NCI-H1092 treated with DMSO at 0.1 percent for 48 hours (cell line): ENCODE measurements around the gene RAPSN.

Source experiments
- DNase-seq: peaks from one replicate; lab custom pipeline; 2025; lab: John Stamatoyannopoulos, UW

RAPSN gene

DNA sequence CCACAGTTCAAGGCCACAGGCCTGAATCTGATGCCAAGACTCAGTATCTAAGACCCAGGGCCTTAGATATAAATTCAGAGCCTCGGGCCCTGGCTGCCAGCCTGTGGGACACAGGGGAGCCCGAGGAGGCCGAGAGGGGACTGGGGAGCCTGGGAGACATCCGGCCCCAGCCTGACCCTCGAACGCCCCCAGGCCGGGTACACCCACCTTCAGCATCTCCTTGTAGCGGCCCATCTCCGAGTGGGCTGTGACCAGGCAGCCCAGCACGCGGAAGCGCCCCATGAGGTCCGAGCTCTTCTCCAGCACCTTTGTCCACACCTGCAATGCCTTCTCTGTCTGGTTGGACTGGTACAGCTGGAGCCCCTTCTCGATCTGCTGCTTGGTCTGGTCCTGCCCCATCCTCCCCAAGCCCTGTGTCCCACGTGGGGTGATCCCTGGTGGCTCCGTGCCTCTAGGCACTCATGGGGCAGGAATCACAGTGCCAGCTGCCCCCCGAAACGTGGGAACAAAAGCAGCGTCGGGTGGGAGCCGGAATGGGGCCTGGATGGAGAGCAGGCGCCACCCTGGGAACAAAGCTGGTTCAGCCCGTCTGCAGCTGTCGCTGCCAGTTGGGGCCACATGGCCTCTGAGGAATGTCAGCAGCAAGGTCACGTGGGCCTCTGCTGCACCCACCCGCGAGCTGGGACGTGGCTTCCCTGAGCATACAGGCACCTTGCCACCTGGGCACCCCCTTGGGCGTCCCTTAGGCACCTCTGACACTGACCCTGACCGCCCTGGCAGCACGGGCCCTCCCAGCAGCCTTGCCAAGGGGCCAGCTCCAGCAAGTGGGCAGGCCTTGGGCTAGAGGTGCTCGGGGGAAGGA lies at the start of gene RAPSN:
RAPSN (minus strand) TSS at position 571 of the 862 bp plus-strand sequence; CDS start at position 399, 172 bp downstream.
- no peak for DNase-seq

DNA sequence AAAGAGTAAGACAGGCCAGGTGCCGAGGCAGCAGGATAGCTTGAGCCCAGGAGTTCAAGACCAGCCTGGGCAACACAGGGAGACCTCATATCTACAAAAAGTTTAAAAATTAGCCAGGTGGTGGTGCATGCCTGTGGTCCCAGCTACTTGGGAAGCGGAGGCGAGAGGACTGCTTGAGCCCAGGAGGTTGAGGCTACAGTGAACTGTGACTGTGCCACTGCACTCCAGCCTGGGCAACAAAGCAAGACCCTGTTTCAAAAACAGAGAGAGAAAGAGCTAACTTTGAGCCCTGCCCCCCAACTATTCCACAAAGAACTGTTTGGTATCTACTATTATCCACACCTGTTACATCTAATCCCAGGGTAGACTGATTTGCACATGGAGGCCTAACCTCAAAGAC lies 49.2 kb upstream of the RAPSN start:
- DNase-seq: no peak

DNA sequence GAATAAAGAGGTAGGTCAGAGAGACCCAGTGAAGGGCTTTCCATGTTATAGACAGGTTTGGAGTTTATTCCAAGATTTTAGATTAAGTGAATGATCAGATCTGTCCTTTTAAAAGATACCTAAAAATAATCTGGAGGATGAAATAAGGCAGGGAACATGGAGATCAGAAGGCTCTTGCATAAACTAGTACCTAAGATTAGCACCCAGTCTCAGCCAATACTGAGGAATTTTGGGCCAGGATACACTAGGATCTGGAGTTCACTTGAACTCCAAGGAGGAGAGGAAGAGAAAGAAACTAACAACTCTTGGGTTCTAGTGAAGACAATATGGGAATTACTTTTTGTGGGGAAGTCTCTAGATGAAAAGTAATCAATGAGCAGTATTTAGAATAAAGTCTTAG lies 47.9 kb upstream of the RAPSN start:
- no peak for DNase-seq

DNA sequence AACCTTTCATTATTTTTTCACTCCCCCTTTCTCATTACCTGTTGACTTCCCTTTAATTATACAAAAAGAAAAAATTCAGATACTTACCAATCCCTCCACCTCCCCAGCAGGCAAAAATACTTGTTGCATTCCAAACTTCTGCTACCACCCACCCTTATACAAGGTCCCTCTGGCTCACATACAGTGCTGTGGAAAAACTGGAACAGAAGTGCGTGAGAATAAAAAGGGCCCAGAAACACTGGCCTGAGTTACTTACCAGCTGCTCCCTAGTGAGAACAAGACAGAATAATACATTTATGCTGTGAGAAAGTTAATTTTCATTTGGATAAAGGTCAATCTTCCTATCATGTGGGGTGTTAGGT lies 46.9 kb upstream of the RAPSN start:
- DNase-seq: no peak

DNA sequence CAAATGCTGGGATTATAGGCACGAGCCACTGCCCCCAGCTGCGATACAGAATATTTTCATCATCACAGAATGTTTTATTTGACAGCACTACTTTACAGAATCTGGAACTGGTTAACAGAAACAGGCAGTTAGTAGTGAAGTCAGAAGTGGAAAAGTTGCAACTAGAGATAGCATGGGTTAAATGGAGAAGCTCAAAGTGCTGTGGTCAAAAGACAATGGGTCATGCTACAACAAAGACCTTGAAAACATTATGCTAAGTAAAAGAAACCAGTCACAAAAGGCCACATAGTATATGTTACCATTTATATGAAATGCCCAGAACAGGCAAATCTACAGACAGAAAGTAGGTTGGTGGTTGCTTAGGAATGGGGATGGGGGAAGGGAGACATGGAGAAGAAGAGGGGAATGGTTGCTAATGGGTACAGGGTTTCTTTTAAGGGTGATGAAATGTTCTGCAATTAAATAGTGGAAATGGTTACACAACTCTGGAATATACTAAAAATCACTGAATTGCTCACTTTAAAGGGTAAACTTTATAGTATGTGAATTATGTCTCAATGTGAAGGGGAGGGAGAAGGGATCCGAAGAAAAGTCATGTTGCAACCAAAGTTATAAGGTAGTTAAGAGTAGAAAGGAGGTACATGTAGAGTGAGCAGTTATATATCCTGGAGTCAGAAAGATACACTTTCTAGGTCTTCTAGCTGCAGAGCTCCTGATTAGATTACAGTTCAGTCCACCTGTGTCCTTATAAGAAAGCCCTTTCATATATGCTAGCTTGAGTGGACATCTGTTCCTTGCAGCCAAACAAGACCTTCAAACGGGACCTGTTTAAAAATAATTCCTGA lies 46.3 kb upstream of the RAPSN start:
- no peak for DNase-seq

DNA sequence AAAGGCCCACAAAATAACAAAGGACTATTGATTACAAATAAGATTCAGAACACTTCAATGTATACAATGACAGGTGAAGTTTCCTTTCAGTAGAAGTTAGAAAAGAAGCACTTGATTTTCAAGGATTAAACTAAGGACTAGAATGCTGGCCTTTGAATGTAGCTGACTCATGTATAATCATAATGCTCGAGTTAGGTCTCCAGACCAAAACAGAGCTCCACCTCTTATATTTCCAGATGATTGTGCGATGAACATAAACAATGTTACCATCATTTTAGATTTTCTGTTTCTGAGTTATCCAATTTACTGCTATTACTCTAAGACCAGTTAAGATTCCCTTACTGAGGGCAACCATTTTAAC lies 40.4 kb upstream of the RAPSN start:
- no peak for DNase-seq

DNA sequence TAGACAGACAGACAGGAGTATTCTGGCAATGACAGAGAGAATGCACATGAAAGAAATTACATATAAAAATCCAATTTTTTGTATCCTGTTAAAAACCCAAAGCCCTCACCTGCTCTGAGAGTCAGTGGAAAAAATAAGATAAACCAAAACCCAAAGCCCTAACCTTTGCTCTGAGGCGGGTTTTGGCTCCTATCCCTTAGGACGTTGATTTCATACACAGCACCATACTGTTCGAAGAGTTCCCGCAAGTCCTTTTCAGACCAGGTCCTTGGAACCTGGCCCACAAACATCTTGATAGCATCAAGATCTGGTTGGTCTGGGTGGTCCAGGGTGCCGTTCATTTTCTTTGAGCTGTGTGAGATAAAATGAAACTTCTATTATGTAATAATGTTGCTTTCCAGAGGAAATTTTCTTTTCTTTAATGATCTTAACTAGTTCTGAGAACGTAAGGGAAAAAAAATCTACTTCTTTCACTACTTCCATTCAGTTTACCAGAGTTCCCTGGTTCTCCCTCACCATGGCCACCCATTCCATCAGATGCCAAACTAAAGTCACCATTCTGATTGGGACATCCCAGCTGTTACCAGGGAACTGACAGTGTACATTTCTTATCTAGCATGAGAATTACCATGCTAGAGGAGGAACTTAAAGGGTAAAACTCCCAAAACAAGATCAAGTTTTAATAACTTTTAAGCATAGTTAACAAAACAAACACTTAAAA lies 39.9 kb upstream of the RAPSN start:
- no peak for DNase-seq

DNA sequence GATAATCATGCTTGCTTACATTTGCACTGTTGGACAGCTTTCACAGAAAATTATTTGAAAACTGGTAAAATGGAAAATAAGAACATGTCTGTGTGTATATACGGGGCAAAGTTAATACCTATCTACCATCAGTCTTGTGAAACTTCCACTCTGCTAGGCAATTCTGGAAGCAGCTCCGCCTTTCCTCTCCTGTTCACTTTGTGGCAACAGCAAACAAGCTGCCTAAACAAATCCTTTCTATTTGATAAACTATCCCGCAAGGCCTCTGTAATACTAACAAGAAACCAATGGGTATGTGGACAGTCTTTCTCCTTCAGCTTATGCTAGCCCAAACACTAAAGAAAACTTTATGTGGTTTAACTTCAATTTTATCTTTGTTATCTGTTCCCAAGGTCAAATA lies 39.2 kb upstream of the RAPSN start:
- no peak for DNase-seq

DNA sequence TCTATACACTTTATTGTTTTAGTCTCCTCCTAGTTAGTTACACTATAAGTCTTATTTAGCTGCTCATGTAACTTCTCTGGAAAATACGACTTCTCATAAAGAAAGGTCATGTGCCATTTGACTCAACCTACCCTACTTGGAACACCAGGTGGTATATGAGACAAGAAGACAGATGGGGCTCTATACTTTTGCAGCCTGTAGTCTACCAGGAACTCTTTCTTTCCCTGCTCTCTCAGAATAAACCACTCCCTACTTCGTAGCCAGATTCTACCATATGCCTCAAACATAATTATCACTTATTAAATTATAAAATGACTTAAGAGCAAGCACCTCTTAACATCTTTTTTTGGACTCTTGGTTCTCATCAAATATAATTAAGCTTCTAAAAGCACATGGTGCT lies 38.5 kb upstream of the RAPSN start:
- DNase-seq: no peak

DNA sequence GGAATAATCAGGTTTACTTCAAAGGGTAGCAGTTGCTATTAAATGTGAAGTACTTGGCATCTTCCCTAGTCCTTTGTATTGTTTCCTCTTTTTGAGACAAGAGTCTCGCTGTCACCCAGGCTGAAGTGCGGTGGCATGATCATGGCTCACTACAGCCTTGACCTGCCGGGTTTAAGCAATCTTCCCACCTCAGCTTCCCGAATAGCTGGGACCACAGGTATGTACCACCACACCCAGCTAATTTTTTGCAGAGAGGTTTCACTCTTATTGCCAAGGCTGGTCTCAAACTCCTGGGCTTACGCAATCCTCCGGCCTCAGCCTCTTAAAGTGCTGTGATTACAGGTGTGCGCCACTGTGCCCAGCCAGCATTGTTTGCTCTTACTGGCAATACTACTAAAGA lies 36.2 kb upstream of the RAPSN start:
- no peak for DNase-seq

DNA sequence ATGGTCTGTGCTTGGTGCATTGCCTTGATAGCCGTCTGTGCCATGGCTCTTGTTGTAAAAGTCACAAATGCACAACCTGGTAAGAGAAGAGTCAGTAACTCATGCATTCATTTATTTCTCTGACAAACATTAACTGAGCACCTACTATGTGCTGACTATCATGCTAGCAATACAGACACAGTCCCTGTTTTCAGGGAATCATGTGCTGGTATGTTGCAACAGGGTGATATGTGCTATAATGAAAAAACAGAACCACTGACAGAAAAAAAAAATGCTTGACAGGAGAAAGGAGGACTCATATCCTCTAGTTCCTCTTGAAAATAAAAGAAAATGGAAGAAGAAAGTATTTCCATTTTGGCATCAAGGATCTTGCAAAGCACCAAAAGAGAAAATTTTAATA lies 34.5 kb upstream of the RAPSN start:
- no peak for DNase-seq

DNA sequence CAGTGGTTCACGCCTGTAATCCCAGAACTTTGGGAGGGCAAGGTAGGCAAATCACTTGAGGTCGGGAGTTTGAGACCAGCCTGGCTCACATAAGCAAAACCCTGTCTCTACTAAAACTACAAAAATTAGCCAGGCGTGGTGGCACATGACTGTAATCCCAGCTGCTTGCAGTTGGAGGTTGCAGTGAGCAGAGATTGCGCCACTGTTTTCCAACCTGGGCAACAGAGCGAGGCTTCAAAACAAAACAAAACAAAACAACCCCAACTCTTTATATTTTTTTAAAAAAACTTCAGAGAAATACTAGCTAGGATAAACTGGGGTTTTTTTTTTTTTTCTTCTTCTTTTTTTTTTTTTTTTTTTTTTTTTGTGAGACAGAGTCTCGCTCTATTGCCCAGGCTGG lies 31.8 kb upstream of the RAPSN start:
- DNase-seq: no peak

DNA sequence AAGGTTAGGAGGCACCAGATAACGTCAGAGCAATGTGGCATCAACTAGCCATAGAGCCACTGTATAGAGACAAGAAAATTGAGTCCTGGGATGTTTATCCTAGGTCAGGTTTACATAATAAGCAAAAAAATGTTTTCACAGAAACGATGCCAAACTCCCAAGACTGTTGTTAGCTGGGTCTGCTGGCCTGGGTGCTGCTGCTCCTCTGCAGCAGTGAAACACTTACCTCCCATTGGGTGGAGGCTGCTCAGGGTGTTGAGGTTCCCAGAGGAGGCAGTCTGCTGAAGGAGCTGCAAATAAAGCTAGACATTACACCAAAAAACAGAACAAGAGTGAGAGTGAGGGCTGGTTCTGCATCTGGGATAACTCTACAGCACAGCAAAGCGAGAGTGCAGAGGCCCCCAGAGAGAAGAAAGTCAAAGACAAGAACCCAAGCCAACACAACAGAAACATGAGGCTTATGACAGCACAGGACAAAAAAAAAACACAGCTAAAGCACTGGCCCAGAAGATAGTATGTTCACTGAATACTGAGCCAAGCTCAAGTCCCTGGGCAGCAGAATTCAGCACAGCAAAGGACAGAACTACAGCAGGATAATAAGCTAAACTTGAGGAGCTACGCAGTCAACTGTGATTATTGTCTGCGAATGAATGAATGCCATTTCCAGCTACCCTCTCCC lies 29.9 kb upstream of the RAPSN start:
- no peak for DNase-seq

DNA sequence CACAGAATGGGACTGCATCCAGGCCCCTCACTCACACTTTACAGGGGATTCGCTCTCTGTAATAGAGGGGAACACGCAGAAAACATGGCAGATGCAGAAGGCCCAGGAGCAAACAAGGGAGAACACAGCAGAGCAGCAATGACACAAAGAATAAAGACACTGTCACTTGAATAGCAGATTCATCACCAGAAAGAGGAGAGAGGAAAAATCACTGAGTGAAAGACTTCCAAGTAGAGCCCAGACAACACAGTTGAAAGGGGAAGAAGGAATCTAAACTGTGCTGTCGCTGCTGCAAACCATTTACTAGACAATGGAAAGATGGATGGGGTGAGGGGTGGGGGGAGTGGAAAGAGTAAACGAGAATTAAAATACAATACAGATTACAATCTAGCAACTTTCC lies 28.8 kb upstream of the RAPSN start:
- DNase-seq: no peak

DNA sequence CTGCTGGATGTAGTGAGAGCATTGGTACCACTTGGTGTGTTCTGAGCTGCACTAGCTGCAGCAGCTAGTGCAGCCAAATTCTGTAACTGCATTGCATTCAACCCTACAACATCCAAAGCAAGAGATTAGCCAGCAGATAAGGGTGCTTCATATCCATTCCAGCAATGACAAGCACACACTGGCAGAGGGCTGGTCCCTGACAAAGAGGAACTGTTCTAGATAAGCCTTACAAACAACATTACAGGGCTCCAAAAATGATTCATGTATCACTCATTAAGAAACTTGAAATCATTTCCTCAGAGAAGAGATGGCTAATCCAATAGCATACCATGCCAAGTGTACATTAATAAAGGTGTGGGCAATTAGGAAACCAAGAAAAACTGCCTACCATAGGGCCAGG lies 28.4 kb upstream of the RAPSN start:
- no peak for DNase-seq

DNA sequence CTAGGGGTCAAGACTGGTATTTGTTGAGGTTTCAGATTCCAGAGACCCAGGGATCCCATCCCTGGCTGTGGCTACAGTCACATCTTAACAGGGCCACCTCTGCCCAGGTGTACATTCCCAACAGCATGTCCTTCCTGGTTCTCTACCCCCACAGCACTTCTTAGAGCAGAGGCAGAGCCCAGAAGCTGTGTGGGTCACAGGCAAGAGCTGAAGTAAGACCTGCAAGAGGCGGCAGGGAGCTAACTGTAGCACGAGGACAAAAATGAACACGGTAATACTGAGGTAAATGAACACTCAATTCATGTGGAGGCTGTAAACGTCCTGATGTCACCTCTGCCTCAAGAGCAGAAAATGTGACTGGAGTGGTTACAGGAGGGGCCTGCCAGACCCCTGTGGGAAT lies 21.7 kb upstream of the RAPSN start:
- DNase-seq: no peak

DNA sequence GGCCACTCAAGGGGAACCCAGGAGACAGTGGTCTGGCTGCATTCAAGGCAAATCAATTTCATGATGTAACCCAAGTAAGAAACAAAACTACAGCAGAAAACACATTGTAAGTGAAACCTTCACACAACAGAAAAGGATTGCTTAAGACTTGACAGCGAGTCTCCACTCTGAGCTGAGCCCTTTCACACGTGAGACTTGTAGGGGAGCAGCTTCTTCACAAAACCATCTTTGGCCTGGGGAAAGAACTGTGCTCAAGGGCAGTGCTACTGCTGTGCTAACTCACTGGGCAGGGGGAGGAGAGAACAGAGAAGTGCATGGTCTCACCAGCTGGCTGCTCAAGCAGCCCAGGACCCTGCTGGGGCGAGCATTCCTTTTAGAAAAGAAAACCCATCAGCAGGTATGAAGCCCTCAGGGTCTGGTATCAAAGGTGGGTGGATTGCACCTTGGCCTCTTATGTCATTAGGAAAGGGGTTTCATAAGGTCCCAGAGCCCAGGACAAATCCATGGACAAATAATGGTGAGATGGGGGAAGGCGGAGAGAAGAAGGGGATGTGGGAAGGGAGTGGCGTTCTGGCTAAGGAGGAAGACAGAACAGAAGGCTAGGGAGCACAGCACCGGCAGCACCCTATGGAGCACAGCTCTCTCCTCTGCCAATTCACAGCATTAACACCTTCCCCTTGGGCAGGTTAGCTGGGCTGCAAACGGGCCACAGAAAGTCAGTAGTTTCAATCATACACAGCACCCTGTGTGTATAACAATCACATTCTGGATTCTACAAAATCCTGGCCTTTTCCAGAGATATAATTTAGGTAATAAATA lies 20.6 kb upstream of the RAPSN start:
- no peak for DNase-seq

DNA sequence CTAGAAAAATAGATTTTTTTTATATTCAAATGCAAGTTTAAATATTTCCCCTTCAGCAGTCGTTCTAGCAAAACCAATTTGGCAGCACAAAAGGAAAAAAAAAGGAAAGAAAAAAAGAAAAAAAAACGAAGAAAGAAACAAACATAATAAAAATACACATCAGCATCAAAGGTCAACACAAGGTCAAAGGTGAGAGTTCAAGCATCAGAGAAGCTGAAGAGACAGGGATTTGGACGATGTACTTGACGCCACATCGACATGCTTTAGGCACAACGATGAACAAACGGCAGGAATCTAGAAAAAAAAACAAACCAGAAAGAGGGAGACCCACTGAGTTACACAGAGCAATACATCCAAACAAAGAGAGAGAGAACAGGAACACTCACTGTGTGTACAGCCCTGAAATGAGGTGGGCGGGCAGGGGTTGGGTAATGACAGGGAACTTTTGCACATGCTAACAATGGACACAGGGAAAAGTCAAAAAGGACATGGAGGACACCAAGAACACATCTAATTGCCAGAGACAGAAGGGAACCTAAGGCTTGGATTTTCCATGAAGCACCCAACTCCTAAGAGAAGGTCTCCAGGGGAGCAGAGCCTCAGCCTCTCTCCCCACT lies 19.8 kb upstream of the RAPSN start:
- DNase-seq: peak; percentile 58

DNA sequence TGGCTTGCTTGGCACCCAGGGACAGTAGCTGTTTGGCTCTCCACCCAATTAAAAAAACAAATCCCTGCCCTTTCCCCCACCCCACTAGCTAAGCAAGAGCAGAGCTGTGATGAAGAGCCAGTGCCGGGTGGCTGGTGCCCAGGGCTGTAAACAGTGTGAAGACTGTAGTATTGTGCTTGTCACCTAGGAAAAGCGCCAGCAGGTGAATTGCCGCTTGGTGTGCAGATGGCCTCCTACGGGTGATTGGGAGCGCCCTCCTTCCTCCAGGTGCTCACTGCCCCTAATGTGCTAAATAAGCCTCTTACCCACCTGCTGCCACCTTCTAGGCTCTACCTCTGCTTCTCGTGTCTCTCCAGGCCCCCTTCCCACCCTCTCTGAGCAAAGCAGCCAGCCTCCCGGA lies 18.4 kb upstream of the RAPSN start:
- DNase-seq: peak; percentile 95

DNA sequence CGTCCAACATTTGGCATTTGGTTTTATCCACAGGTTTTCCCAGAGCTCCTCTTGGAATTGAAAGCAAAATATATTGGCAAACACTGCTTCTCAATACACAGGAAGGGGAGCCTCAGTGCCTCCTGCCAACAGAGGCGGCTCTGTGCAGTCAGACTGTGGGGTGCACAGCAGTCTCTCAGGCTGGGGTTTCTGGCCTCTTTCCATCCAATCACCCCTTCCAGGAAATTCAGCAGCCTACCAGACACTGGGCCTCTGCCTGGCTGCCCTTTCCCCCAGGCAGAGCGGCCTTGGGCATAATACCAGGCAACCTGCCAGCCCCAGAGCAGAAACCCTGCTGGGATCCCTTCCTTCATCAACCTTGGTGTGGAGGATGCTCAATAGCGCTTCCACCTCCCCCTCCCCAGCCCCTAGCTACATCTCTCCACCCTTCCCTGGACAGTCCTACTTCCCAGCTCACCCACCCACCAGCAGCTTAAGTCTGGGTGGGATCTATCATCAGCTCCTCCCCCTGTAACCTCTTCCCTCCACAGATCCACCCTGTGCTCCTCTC lies 17.8 kb upstream of the RAPSN start:
- peak; percentile 98 for DNase-seq

DNA sequence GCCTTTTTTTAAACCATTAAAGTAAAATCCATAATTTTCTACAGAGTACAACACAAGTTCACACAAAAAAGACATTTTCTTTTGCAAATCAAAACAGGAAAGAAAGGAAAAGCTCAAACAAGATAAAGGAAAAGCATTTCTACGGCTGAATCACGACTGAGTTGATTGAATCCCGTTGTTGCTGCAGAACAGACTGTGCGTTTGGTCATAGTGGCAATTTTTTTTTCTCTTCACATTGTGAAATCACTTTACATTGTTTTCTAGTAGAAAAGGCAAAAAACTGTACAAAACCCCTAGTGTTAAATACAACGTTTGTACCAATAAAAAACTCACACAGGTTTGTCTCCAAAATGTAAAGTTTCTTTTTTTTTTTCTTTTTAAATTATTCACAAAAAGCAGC lies 17.3 kb upstream of the RAPSN start:
- DNase-seq: peak; percentile 71
